SHP77 treated with DMSO at 0.1 percent for 48 hours (cell line): Measurements from ENCODE around the gene USP30.

Source experiments
- DNase-seq: peaks from one replicate; lab custom pipeline; 2025; lab: John Stamatoyannopoulos, UW

The USP30 gene

DNA sequence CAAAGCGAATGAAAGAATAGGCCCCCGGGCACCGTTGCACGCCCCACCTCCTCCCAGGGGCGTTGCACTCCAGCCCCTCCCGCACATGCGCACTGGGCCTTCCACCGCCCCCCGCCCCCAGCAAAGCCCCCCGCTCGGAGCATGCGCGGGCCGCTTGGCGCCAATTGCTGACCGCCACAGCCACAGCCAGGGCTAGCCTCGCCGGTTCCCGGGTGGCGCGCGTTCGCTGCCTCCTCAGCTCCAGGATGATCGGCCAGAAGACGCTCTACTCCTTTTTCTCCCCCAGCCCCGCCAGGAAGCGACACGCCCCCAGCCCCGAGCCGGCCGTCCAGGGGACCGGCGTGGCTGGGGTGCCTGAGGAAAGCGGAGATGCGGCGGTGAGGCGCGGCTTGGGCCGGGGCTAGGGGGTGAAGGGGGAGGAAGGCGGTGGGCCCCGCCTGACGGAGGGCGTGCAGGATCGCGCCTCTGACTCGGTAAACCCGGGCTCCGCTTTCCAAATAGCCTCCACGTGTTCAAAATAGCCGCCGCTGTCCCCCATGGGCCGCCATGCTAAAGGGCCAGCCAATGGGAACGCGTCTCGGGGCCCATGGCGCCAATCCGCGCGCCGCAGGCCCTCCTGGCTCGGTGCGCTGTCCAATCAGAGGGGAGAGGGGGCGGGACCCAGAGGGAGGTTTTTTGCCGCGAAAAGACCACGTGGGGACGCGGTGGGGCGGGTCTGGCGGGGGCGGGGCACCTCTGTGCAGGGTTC, 45.2 kb downstream of the USP30 start, which contains the start of gene UNG:
TSS of gene UNG (plus strand) at position 163 of the 748 bp plus-strand sequence. CDS start at position 246, 83 bp downstream.
- peak; percentile 59 for DNase-seq

DNA sequence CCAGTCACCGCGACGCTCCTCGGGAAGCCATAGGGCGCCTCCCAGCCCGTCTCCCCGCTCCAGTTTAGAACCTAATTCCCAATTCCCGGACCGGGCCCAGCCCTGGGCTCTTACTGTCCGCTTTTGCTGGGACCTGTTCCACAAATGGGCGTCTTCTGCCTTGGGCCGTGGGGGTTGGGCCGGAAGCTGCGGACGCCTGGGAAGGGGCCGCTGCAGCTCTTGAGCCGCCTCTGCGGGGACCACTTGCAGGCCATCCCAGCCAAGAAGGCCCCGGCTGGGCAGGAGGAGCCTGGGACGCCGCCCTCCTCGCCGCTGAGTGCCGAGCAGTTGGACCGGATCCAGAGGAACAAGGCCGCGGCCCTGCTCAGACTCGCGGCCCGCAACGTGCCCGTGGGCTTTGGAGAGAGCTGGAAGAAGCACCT, 45.8 kb downstream of the USP30 start:
- DNase-seq: no peak

DNA sequence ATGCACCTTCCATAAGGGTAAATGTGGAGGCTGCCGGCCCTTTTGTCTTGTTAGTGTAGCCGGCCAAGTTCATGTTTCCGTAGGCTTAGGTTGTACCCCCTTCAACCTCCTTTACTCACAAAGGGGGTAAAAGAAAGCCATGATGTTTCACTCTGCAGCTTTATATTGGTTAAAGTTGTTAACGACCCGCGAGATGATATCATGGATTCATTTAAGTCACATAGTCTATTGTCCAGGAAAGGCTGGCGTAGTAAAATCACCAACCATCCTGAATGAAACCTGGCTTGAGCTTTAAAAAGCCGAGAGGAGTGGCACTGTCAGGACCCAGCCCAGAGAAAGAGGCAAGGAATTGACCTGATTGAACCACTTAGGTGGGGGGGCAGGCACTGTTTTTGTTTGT, 46.3 kb downstream of the USP30 start:
- DNase-seq: no peak

DNA sequence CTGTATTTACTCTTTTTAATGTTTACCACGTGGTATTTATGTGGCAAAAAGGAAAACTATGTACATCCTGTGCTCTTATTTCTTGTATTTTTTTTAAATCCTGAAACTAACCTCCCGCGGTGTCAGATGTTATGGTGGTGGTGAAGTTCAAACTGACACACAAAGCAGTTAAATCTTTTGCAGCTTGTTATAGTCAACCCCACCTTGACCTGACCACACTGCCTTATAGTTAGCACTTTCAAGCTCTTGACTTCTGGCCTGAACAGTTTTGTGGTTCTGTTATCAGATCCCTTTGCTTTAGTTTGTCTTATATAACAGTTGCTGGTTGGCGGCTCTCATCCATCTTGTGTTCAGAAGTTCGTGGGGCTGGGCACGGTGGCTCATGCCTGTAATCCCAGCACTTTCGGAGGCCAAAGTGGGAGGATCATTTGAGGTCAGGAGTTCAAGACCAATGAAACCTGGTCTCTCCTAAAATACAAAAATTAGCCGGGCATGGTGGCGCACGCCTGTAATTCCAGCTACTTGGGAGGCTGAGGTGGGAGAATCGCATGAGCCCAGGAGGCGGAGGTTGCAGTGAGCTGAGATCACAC, 47.1 kb downstream of the USP30 start:
- DNase-seq: no peak

DNA sequence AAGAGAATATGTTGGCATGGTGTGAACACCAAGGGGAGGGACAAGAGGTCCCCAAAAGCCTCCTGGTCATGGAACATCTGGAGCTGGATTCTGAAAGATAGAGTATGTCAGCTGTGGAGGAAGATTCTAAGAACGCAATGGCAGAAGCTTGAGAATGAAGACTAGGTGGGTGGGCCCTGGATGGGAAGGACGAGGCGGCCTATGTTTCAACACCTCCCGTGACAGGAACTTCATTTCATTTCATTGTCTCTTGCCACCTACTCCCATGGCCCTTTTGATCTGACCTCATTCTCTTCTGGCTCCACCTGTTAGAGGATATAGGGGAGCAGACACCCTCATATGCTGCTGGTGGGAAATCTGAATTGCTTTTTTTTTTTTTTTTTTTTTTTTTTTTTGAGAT, 48.4 kb downstream of the USP30 start:
- no peak for DNase-seq

DNA sequence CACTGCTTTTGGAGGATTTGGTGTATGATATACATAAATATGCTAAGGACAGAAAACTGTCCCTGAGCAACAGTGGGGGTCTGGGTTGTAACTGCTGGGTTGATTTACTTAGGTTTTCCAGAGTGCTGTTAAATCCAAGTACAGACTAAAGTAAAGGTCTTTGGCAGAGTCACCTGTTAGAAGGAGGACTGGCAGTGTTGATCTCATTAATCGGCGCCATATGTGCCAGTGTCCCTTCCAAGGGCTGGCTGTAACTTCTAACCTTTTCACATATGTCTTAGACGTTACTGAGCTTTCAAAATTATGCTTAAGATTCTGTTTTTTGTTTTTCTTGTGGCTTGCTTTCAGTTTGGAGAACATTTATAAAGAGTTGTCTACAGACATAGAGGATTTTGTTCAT, 50.1 kb downstream of the USP30 start:
- DNase-seq: no peak

DNA sequence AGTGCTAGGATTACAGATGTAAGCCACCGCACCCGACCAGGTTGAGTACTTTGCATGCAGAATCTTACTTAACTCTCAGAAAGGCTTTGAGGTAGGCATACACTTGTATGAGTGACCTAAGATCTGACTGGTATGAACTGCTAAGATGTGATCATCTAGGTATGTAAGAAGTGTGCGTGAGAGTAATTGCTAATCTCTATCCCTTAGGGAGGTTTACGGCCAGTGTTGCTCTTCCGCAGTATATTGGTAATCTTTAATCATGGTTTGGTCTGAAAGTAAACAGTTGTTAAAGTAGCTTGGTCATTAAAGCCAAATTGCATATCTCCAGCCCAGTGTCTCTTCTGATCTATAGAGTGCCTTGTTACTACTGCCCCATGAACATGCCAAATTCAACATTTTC, 52.8 kb downstream of the USP30 start:
- DNase-seq: no peak

DNA sequence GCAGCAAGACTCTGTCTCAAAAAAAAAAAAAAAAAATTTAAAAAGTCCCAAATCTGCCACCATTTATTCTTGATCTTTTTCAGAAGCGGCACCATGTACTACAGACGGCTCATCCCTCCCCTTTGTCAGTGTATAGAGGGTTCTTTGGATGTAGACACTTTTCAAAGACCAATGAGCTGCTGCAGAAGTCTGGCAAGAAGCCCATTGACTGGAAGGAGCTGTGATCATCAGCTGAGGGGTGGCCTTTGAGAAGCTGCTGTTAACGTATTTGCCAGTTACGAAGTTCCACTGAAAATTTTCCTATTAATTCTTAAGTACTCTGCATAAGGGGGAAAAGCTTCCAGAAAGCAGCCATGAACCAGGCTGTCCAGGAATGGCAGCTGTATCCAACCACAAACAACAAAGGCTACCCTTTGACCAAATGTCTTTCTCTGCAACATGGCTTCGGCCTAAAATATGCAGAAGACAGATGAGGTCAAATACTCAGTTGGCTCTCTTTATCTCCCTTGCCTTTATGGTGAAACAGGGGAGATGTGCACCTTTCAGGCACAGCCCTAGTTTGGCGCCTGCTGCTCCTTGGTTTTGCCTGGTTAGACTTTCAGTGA, 57.5 kb downstream of the USP30 start:
- no peak for DNase-seq

DNA sequence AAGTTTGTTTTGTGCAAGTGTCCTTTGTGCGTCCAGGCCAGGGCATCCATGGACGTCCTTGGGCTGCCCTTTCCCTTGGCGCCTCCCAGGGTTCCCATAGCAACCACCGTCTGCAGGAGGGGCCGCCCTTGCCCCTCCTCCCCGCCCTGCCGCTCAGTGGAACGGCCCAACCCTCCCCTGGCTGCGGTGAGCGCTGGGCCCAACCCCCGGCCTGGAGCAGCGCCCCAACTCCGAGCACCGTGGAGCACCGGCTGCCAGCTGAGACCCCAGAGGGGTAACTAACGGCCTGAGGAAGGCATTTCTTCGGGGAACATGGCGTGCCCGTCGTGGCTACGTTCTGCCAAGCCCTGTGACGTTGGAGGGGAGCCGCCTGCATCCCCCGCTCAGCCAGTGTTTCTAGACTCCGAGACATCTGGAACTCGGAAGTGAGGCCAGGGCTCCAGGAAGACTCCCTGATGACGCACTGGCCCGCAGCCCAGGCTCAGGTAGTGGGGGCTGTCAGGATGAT, 58.7 kb downstream of the USP30 start:
- peak; percentile 82 for DNase-seq

DNA sequence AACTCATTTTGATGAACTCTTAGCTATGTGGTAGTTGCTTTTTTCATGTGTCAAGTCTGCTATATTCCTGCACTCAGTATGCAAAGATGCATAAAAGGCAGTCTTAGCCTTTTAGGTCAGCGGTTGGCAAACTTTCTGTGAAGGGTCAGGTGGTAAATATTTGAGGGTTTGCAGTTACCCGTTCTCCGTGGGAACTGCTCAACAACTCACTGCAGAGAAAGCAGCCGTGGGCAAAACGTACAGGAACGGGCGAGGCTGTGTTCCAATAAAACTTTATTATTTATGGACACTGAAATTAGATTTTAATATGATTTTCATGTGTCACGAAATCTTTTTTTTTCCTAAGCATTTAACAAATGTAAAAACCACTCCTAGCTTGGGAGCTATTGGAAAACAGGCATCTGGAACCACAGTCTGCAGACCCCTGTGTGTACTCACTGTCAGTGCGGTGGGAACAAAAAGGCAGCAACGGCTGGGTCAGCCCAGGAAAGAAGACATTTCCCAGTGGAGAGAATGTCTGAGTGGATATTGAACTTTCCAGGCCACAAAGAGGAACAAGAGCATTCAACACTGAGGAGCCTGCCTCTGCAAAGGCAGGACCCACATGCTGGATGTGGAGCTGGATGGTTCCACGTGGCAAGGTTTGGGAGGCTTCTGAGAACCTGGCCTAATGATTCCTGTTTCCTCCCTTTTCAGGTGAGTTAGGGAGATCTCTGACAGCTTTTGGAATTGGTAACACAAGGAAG, 60.5 kb downstream of the USP30 start:
- DNase-seq: no peak

DNA sequence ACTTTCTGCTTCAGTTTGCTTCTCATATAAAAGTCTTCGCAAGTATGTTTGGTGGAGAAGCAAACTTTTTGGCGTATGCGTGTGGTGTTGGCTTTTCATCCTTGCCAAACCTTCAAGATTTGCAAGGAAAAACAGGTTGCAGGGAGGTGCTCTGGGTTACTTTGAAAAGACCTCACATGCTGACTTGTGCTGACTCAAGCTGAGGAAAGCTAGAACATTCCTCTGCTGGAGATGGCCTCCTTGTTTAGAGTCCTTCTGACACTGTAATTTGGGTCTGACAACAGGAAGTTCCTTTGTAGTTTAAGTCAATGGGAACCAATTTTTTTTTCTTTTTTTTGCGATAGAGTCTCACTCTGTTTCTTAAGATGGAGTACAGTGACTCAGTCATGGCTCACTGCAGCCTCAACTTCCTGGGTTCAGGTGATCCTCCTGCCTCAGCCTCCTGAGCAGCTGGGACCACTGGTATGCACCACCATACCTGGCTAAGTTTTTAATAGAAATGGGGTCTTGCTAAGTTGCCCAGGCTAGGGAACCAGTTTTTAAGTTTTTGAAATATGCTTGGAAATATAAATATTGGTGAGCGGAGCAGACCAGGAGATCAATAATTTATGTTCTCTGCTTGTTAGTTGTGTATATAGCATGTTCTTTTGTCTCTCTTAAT, 61.4 kb downstream of the USP30 start:
- no peak for DNase-seq

DNA sequence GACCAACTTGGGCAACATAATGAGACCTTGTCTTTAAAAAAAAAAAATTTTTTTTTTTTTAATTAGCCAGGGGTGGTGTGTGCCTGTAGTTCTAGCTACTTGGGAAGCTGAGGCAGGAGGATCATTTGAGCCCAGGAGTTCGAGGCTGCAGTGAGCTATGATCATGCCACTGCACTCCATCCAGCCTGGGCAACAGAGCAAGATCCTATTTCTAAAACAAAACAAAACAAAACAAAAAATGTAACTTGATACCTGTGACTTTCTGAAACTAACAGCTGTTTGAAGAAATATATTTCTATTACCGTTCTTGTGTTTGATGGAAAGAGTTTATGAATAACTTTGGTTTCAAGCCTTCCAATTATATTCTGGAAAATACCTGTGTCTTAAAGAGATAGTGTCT, 62.3 kb downstream of the USP30 start:
- no peak for DNase-seq

DNA sequence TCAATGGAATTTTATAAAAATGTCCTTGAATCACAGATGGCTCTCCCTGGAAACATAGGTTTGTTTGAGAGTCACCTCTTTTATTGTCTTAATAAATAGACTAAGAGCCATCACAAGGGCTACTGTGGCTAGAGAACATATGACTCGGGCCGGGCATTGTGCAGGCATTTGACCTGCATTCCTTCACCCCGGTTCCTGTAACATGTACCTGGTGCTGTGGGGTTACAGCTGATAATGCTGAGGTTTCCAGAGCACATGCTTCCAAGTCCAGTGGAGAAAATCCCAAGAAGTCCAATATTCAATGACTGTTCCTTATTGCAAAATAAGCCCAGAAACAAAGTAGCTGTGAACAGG, 63.0 kb downstream of the USP30 start:
- DNase-seq: no peak

DNA sequence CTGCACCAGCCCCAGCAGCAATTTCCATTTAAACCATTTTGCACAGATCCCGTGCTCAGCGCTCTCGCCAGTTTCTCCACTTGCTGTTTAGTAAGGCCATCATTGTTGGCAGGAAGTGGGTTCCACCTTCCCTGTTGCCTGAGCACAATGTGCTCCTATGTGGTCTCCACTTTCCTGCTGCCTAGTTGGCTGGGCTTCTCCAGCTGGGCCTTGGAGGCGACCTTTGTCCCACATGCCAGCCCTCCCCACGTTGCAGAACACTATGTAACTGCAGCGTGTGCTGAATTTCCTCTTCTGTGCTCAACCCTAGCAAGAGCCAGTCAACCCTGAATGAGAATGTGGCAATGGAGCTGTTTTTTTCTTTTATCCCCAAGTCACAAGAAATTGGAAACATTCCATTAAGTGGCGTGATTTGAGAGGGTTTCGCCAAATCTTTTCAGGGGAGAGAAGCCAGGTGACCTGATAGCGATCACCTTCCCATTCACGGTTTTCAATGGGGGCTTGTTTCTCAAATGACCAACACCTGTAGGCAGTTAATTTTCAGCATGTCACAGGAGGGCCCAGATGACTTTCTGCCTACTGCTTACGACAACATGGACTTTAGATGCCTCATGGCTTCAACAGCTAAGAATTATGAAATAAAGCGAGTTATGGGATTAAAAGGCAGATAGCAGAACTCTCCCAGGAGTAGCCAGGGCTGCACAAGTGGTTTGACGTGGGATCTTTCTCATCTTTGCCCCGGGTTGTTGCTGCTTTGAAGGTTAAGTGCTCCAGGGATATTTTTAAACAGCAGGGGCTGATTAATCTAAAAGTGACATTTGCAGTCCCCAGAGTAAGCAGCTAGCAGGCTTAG, 63.6 kb downstream of the USP30 start, which contains the start of gene ACACB:
TSS of gene ACACB (plus strand) at position 830 of the 853 bp plus-strand sequence. CDS start 22,819 bp downstream, outside the sequence.
- DNase-seq: no peak

DNA sequence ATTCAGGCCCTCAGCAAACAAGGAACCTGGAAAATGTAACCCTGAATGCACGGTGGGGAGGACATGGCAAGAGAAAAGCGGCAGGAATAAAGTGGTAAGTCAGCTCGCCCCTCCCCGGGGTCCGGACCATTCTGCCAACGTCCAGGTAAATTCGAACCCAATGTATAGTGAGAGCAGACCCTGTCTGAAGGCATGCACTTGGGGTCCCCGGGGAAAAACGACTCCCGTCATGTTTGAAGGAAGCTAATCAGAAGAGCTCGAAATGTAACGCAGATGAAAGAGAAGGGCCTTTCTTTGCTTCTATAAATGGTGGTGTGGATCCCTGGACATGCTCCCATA, 64.2 kb downstream of the USP30 start:
- no peak for DNase-seq

DNA sequence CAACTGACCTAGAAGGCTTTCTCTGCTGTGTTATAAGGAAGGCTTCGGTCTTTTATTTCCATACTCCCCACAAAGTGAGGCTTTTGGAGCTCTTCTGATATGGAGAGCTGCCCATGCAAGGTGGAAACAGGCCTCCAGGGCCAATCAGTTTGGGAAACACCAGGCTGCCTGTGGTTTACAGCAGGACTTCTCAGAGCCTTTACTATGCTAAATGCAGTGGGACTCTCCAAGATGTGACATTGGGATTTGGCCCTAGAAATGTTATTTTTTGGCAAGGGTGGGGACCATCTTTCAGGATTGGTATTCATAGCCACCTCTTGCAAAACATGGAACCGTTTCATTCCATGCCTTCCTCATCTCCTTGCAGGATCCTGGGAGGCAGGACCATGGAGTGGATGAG, 67.7 kb downstream of the USP30 start:
- no peak for DNase-seq

DNA sequence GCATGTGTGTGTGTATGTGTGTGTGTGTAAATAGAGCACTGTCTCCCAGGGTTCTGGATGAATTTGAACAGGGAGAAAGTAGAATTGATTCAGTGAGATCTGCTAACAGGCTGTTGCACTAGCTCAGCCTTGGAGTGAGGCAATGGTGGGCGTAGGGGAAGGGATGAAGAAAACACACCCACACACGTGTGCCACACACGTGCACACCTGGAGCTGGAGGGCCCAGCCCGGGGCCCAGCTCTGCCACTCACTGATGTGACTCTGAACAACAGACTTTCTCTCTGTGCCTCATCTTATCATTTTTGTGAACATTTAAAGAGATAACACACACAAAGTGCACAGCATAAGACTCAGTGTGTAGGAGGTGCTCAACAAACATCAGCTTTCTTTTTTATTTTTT, 68.2 kb downstream of the USP30 start:
- no peak for DNase-seq

DNA sequence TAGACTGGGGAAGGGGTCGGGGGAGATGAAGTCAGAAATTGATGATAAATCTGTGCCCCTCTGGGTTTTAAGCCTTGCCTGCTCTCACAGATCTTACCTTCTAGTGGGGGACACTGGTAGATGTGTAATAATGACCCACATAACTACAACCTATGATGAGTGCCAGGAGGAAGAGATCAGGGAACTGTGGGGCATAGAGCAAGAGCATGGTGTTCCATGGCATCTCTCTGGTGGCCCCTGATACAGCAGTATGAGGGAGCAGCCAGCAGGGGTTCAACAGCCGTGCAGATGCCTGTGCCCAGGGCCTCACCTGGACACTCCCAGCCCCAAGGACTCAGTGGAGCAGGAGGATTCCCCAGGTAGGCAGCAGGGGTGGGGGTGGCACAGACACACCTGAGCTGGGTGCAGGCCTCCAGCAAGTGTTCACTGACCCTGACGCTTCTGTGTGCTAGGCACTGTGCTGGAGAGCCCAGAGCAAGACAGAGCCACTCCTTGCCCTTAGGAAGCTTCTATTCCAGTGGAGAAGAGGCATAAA, 69.0 kb downstream of the USP30 start:
- no peak for DNase-seq

DNA sequence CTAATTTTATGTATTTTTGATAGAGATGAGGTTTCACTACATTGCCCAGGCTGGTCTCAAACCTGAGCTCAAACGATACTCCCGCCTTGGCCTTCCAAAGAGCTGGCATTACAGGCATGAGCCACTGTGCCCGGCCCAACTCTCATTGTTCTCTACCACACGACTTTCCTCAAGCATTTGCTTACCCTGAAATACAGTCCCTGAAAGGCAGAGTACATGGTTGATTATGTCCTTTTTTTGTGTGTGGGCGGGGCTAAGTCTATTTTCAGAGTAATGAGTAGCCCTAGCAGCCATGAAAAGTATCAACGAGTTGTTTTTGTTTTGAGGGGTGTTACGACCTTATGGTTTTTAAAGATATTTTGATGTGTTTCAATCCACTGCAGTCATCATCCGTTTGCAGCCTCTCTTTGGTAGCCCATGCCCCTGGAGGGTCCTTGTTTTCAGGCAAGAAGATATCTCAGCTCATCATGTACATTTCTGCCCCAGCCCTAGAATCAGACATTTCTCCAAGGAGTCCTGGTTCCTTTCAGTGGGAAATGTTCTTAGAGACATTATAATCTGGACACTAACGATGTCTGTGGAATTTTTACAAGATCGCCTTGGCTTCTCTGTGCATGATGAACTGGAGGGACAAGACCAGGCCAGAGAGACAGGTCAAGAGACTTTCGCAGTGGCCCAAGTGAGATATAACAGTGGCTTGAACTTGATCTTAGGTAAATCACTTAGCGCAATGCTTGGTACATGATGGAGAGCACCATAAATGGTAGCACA, 72.7 kb downstream of the USP30 start:
- DNase-seq: no peak

DNA sequence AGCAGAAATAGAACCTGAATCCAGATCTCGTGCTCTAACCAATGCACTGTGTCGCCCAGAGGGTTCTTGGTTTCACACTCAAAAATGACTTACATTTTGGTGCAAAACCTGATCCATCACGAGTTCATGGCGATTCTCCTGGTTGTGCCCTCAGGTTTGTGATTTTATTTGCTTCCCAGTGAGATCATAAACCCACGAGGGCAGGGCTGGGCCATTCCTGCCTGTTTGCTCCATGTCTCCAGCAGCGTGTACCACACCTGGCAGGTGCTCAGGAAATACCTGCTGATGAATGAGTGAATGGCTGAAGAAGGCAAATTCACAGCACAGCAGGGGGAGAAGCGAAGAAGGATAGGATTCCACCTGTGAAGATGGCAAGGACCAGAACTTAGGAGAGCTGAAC, 73.4 kb downstream of the USP30 start:
- DNase-seq: no peak
